Coronary artery (tissue), 2 donors: ENCODE data around the gene KIN.
"Not testable (repeated sequence)": the region's sequence is repeated elsewhere in the genome, so short reads cannot be mapped to it uniquely, and the experiment has no call there.

Experiments used
- DNase-seq: peaks from one replicate; pipeline ENCODE4 v3.0.0-alpha.2; 2017; ENCODE audit warnings: low spot score
- H3K27ac ChIP-seq, 2 donors: fragments of 200-600 bp; sonication (generic); one replicate each; pipeline ENCODE4 v1.5.1; 2016 to 2019
- H3K4me3 ChIP-seq: fragments of 200-600 bp; sonication (generic); 2 replicates; pipeline ENCODE4 v1.5.1; 2016; ENCODE audit warnings: mild to moderate bottlenecking, moderate library complexity
- CTCF ChIP-seq: fragments of 200-600 bp; sonication (generic); IDR thresholded peaks from one replicate; pipeline ENCODE4 v1.5.1; 2019; ENCODE audit warnings: antibody characterized with exemption

The KIN gene

GRCh38 chr10:7763929-7764328 lies 23.9 kb downstream of the KIN start:
- TF ChIP-seq CTCF = no peak
- Histone ChIP-seq H3K4me3 (peak overlapping the region; percentile 6), H3K27ac (no peak overlapping the region)
- DNase-seq = no peak

- no peak overlapping the region for H3K4me3 ChIP-seq
- DNase-seq = no peak
- H3K27ac ChIP-seq = no peak overlapping the region
- no peak for TF ChIP-seq CTCF
Measured at GRCh38 chr10:7756360-7756992, 31.3 kb downstream of the KIN start.

DNA sequence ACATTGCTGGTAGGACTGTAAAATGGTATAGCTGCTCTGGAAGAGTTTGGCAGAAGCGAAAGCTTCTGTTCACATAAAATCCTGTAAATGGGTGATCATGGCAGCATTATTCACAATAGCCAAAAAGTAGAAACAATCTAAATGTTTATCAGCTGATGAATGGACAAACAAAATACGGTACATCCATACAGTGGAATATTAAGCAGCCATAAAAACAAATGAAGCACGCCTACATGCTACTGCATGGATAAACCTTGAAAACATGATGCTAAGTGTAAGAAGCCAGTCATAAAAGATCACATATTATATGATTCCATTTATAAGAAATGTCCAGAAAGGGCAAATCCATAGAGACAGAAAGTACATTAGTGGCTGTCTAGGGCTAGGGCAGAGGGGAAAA lies 32.7 kb downstream of the KIN start:
- TF ChIP-seq CTCF = no peak
- Histone ChIP-seq H3K4me3 (no peak overlapping the region), H3K27ac (no peak overlapping the region)
- no peak for DNase-seq

- Histone ChIP-seq H3K4me3 (no peak overlapping the region), H3K27ac (no peak overlapping the region)
- TF ChIP-seq CTCF = no peak
- no peak for DNase-seq
Measured at GRCh38 chr10:7752251-7752650, 35.5 kb downstream of the KIN start.

GRCh38 chr10:7750222-7750621 lies 37.6 kb downstream of the KIN start:
- Histone ChIP-seq H3K27ac (no peak overlapping the region), H3K4me3 (no peak overlapping the region)
- no peak for DNase-seq
- TF ChIP-seq CTCF = no peak

- DNase-seq, H3K27ac ChIP-seq, H3K4me3 ChIP-seq: not testable (repeated sequence)
Measured at GRCh38 chr10:7748637-7749036, 39.2 kb downstream of the KIN start.

- DNase-seq = no peak
- no peak for TF ChIP-seq CTCF
- no peak overlapping the region for H3K4me3 ChIP-seq
- no peak overlapping the region for H3K27ac ChIP-seq
Measured at GRCh38 chr10:7744307-7744706, 43.5 kb downstream of the KIN start.
